ENCODE results near the gene RNF208.

Gene RNF208

DNA sequence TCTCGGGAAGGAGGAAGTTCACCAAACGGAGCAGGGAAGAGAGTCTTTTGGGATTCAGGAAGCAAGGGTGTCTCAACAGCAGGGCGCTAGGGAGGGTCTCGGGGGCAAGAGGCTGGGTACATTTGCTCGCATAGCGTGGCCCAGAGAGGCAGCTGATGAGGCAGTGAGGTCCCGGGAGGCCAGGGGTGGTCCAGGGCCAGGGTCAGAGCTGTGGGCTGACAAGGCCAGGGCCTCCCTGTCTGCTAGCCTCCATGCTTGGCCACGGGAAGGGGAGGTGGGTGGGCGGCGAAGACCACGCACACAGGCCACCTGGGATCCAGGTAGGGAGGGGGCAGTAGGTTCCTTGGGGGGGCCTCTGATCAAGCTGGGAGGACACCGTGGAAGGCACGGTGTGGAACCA, 10.5 kb downstream of the RNF208 start:
- no peak for DNase-seq

DNA sequence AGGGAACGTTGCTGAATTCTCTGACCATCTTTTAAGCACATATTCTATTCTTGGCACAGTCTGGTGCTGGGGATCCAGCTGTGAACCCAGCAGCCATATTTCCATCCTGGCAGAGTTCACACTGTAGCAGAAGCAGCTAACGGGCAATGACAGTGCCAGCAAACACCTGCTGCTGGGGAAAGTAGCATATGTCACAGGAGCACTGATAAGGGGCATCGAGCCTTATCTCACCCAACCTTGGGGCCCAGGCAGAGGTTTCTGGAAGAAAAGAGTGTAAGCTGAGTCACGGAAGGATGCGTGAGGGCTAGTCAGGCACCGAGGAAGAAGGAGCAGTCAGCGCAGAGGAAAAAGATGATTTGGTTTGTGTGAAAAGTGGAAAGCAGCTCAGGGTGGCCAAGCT, 15.4 kb downstream of the RNF208 start:
- no peak for DNase-seq

DNA sequence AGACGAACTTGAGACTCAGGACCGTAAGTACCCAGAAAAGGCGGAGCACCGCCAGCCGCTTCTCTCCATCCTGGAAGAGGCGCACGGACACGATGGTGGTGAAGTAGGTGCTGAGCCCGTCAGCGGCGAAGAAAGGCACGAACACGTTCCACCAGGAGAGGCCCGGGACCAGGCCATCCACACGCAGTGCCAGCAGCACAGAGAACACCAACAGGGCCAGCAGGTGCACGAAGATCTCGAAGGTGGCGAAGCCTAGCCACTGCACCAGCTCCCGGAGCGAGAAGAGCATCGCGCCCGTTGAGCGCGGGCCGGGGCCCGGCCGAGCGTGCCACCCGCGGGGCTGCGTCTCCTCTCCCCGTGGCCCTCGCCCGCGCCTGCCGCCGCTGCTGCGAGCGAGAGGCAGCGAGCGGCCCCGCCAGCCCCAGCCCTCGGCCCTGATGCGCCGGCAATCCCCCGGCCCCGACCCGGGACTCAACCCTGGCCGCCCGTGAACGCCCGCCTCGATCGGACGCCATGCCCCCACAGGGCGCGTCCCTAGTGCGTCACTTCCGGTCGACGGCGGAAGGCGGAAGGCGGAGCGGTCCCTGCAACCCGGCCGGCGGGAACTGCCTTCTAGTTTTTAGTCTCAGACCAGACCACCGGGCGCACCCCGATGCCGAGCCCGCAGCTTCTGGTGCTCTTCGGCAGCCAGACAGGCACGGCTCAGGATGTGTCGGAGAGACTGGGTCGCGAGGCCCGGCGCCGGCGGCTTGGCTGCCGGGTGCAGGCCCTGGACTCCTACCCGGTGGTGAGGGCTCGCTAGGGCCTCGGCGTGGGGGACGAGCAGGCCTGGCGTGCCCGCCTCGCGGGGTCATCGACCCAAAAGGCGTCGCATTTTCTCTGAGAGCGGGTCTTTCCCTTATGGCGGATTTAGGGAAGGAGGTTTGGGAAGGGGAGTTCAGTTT, 16.6 kb downstream of the RNF208 start, which contains the start of the genes NDOR1 and TMEM203:
Gene NDOR1, plus strand, starts transcription at position 575 of the 944 bp plus-strand sequence. Its CDS starts 78 bp downstream, at position 653.
Gene TMEM203, minus strand, starts transcription at position 523 of the 944 bp plus-strand sequence. Its CDS starts 234 bp downstream, at position 289.
- peak; percentile 64 to 71 for DNase-seq

DNA sequence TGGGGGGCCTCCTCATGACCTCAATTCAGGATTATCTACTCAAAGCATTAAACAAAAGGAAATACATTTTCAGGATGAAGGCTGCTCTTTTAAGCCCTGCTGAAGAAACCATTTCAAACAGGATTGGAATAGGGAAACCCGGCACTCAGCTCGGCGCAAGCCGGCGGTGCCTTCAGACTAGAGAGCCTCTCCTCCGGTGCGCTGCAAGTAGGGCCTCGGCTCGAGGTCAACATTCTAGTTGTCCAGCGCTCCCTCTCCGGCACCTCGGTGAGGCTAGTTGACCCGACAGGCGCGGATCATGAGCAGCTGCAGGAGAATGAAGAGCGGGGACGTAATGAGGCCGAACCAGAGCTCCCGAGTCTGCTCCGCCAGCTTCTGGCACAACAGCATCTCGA, 17.3 kb downstream of the RNF208 start:
- DNase-seq, result no peak

DNA sequence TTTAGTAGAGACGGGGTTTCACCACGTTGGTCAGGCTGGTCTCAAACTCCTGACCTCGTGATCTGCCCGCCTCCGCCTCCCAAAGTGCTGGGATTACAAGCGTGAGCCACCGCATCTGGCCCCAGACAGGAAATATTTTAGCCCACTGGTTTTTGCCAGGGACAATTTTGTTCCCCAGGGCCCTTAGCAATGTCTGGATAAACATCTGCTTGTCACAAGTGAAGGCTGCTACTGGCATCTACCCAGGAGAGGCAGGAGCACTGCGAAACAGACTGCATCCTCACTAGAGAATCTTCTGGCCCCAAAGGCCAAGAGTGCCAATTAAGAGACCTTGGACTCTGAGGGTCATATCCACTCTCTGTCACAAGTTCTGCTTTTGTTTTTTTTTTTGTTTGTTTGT, 19.1 kb downstream of the RNF208 start:
- DNase-seq, result no peak

DNA sequence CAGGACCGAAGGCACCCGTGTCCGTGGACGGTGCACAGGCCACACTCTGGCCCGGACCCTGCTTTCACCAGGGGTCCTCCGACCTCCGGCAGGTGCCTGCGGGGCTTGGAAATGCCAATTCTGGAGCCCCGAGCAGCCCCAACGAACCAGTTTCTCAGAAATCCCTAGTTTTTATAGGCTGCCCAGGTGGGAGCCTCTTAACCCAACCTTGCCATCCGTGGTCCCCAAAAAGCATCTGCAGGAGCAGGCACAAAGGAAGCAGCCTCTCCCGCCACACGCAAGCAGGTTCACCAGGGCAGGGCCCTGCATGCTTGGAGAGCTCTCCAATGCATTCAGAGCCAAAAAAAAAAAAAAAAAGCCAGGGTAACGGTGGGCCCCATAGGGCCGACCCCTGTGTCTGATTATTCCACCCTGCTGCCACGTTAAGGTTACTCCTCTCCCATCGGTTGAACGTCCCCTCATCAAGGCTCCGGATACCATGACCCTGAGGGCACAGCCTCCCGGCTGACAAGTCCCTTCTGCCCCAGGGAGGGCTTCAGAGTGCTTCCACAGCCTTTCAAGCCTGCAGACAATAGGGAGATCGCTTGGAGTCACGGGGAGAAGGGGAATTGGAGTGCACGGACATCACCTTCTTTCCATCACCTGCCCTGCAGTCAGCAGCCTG, 20.7 kb downstream of the RNF208 start:
- DNase-seq, result no peak

DNA sequence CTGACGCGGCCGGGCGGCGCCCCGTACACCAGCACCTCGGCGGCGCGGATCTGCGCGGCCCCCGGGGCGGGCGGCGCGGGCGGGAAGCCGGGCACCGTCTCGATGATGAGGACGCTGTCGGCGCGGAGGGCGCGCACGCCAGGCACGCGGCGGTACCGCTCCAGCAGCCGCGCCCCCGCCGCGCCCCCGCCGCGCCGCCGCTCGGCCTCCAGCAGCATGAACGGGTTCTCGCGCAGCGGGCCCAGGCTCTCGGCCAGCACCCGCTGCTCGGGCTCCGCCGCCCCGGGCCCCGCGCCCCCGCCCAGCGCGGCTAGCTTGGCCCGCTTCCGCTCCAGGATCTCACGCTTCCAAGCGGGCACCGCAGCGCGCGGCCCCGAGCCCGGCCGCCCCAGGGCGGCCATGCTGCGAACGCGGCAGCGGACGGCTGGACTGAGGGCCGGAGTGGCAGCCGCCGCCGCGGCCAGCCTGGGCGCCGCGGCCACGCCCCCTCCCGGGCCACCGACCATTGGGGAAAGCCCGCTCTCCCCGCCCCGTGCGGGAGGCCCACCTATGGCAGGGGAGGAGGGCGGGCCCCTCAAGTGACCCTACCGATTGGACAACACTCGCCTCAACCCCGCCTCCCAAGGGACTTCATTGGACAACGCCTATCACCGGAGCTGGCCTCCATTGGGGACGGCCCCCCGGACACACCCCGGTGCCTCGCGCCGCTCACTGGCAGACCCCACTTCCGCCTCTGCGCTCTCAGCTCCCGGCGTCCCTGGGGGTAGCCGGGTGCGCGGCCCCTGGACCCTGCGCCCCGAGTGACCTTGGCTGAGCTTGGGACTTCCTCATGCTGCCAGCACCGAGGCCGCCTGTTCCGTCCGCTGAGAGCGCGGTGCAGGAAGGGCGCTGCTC, 21.5 kb downstream of the RNF208 start, which contains the start of gene TPRN:
Gene TPRN, minus strand, starts transcription at position 431 of the 894 bp plus-strand sequence. Its CDS starts 30 bp downstream, at position 401.
- DNase-seq, result peak; percentile 96 to 97

DNA sequence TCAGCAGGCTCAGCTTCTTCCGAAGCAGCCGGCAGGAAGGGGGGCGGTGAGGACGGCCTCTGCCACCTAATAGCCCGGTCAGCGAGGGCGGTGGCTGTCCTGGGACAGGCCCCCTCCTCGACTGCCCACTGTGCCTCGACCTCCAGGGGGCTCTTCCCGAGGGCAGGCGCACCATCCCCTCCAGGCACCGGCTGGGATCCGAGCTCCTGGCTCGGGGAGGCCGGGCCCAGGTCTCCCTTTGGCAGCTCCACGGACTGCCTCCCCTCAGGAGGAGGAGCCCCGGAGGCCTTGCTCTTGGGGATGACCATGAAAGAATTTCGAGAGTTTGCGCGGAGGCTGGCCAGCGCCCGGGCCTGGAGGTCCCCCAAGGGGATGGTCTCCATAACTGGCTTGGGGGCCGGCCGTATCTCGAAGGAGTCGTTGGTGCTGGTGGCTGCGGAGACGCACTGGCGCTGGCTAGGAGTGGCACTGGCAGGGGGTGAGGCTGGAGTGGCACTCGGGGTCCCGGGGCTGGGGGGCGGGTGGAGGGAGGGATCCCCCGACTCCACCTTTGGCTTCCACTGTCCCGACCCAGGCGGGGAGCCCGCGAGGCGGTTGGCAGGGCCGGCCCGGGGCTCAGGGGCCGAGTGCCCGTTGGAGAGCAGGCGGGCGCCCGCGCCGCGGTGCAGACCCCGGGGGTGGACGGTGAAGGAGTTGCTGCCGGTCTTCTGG, 22.5 kb downstream of the RNF208 start:
- DNase-seq, result no peak

DNA sequence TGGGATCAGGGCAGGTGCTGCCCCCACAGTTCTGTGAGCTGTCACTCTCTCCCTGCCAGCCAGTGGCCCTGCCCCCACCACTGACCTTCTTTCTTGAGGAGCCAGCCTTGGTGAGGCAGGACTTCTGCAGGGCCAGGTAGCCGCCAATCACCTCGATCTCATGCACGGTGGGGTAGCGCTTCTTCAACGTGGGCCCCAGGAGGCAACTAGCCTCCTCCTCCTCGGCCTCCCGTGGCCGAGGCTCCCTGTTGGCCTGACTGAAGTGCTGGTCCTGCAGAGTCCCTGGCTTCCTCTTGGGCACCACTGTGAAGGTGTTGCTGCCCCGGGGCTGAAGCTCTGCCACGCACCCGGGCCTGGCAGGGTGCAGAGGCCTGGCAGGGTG, 23.1 kb downstream of the RNF208 start:
- DNase-seq, result no peak

DNA sequence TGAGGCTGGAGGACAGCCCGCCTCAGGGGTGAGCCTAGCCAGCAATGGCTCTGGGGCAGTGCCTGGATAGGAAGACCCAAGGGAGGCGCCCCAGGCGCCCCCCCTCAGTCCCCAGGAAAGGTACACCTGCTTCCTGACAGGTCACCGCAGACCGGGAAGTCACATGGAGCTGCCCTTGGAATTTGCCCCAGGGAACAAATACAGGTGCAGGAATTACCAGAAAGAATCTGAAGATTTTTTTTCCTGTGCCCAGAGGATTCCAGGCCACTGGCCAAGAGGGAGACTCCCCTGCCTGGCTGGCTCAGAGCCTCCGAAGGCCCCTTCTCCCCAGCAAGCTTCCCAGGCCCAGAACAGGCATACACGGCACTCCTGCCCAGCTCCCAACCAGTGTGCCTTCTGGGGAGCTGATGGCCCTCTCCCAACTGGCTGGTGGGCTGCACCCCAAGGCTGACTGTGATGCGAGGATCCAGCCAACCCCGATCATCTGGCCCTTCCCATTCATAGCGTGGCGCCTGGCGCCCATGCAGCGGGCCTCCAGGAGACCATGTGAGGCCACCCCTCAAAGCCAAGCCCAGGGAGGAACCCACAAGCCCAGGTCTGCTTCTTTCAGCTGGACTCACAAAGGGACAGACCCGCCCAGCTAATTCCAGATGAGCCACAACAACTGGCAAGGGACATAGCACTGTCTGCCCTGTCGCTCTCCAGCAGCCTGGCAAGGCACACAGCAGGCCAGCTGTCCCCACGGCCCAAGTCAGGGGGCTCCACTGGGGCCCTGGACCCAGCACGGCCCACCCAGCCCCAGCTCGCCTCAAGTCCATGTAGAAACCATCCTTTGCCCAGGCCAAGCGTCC, 23.8 kb downstream of the RNF208 start:
- DNase-seq, result no peak

DNA sequence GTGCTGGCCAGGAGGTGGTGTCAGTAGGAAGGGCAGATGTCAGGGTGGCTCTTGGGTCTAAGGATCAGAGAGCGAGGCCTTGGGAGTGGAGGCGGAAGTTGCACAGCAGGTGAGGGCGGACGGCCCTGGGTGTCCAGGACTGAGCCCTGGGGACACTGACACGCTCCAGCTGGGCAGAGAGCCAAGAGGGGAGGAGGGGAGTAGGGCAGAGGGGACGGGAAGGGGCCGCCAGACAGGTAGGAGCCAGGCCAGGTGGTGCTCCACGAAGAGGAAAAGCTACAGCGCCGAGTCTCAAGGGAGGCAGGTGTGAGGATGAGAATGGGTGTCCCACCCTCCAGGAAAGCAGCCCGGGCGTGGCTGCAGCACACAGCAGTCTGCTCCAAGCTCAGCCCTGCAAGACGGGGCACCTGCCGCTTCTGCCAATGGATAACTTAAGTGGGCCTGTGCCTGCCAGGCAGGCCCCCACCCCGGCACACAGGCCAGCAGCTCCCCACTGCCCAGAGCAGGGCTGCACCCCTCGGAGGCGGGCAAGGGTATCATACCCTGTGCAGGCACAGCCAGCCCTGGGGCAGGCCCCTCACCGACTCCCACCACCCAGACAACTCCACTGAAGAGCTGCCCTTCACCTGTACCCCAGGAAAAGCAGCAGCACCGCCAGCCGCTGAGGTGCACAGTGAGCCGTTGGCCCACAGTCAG, 26.4 kb downstream of the RNF208 start:
- DNase-seq, result no peak

DNA sequence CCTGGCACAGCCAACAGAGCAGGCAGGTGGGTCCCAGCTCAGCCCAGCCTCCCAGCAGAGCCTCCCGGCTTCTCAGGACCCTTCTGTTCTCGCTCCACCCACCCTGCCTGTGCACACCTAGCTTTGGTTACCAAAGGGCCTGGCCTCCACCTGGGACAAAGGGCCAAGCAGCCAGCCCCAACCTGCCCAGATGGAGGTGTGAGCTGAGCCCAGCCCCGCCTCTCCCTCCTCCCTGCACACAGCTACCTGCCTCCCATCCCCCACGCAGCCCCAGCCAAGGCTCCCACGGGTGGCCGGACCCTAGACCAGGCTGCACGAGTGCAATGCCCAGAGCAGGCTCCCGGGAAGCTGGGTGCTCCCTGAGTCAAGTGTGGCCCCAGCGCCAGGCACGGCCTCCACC, 27.1 kb downstream of the RNF208 start:
- no peak for DNase-seq

DNA sequence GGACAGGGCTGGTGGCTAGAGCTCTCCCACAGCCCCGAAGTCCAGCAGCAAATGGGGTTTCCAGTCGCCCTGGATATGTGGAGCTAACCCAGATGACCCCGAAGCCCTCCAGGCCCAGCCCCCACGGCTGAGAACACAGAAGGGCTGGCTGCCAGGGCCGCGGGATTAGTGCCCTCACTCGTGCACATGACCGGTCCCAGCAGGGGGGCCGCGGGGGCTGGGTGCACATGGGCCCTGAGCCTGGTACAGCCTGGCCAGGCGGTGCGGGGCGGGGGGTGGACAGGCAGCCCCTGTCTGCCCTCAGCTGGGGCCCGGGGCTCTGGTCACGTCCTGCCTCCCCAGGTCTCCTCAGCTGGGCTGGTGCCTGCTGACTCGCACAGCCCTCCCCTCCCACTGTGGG, 27.7 kb downstream of the RNF208 start:
- no peak for DNase-seq

DNA sequence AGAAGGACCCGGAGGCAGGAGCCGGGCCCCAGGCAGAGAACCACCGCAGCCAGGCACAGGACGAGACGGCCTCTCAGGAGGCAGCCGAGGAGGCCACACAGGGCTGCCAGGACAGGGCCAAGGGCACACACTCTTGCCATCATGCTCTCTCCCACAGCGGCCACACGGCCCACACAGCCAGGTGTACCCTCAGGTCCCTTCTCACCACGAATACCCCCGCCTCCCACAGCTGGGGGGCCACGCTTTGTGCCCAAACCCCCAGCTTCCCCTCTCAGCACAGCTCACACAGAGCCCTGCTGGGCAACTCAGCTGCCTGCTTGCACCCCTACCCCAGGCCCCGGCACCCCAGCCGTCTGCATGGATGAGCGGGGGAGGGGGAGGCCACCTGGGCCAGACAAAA, 28.3 kb downstream of the RNF208 start:
- DNase-seq, result no peak

DNA sequence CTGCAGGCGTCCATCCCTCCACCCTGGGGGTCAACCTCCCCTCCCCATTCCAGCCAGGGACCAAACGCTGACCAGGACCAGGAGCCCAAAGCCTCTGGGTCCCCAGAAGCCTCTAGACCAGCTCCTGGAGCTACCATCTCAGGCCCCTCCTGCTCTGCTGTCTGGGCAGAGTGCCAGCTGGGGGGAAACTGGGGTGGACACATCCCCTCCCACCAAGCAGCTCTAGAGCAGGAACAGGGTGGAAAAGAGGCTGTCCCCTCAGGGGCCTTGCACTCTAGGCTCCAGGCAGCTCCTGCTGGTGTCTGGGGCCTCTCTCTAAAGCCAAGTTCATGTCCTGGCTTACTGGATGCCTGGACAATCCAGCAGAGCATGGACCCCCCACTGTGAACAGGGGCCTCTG, 29.2 kb downstream of the RNF208 start:
- DNase-seq, result no peak

DNA sequence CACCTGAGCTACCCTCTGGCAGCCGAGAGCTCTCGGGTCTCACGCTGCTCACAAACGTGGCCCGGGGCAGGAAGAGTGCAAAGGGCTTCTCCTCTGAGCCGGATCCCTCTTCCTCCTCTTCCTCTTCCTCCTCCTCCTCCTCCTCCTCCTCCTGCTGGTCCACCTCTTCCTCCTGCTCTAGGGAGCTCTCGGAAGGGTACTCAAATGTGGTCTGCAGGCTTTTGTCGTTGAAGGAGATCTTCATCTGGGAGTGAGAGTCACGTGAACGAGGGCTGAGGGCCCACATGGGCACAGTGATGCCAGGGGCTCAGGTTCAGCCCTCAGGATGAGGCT, 29.6 kb downstream of the RNF208 start:
- DNase-seq, result no peak

DNA sequence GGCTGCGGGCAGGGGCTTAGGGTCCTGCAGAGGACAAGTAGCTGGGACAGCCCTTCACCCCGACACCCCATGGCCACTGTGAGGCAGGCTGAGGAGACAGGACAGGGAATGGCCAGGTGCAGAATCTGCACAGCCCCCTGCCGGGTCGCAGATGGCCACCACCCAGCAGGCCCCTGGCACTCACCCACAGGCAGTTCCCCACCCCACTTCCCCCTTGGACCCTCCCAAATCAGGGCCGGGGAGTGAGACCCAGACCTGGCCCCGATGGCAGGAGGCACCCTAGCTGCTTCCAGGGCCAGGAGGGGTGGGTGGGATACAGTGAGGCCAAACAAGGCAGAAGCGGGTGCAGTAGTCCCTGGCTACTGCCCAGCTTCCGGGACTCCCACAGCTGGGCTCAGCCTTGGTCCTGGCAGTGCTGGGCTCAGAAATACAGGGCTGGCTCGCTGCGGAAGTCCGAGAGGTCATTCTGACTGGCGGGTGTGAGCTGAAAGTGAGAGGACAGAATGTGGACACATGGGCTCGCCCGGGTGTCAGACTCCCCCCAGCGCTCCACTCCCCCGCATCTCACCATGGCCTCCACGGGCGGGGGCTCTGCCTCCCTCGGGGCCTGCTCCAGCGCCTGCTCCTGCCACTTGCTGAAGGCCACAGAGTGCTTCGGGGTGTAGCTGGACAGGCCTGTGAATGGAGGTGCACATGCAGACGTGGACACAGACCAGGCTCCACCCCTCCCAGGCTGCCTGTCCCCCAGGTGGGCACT, 30.2 kb downstream of the RNF208 start:
- DNase-seq, result no peak

DNA sequence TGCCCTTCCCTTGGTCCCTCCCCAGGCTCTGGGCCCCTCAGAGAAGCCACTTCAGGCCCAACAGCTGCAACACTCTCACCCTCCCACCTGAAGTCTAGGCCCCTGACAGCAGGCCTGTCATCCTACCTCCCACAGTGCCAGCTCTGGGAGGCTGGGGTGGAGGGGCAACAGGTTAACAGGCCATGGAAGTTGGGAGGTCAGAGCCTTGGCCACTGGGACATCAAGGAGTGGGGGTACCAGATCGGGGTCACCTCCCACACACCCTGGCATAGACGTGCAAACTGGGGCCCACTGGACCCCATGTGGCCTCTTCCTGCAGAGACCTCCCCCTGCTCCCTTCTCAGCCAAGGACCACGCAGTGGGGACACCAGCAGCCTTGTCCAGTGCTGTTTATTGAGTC, 30.8 kb downstream of the RNF208 start:
- DNase-seq, result no peak

DNA sequence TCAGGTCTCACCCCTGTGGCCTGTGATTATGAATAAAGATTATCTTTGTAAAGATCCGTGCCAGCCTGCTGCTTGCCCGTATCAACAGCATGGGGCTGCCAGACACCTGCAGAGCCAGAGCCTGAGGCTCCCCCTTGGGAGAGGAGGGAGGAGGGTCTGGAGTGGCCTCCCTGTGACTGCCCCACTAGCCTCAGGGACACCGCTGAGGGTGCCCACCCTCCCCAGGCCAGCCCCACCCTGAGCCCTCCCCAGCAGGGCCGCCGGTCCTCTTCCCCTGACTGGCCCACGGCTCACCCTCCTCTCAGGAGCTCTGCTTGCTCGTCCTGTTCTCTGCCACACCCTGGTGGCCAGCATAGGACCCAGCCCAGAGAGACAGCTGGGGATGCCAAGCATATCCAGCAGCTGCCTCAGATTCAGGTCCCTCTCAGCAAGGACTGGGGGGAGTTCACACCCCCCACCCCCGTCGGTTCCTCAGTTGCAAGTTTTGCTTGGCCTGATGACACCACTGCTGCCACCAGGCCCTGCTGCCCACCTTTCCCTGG, 31.7 kb downstream of the RNF208 start:
- DNase-seq, result no peak

Measured in AML-193 (cell line).